Ammon's horn (tissue), 1 donor: Measurements from ENCODE around the gene TPO.
"Not testable (repeated sequence)": the region's sequence is repeated elsewhere in the genome, so short reads cannot be mapped to it uniquely, and the experiment has no call there.

Experiments used
- DNase-seq: peaks from one replicate; pipeline ENCODE4 v3.0.0-alpha.2; 2016; ENCODE audit warnings: low spot score

Gene TPO

GRCh38 chr2:1502891-1503304 lies 89.6 kb downstream of the TPO start:
- no peak for DNase-seq

DNA sequence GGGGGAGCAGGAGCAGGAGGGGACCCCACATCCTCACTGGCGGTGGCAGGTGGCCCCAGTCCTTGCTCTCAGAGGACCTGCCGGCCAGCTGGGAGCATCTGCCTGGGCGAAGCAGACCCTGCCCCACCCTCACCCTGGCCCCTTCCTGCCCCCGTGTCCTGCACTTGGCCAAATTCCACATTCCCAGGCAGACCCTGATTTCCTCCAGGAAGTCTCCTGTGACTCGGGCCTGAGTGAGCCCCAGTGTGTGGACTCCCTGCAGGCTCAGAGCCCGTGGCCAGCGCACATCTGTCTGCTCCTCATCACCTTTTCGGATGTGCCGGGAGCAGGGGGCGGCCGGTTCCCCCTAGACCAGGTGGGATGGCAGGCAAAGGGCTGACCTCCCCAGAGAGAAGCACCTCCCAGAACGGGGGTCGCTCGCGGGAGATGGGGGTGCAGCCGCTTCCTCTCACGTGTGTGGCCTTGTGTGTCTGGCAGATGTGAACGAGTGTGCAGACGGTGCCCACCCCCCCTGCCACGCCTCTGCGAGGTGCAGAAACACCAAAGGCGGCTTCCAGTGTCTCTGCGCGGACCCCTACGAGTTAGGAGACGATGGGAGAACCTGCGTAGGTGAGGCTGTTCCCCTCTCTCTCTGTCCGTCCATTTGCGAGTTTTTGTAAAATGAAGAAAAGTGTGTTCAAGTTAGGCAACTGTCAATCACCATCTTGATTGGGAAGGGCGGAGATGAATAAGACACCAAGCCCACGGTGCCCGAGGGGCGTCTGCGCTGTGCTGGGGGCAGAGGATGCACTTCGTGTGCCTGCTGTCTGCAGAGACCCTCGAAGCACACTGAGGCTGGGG lies 90.4 kb downstream of the TPO start:
- no peak for DNase-seq

- DNase-seq = no peak
Observed at GRCh38 chr2:1504311-1504750, 91.1 kb downstream of the TPO start.

- DNase-seq = no peak
Observed at GRCh38 chr2:1505031-1505441, 91.8 kb downstream of the TPO start.

DNA sequence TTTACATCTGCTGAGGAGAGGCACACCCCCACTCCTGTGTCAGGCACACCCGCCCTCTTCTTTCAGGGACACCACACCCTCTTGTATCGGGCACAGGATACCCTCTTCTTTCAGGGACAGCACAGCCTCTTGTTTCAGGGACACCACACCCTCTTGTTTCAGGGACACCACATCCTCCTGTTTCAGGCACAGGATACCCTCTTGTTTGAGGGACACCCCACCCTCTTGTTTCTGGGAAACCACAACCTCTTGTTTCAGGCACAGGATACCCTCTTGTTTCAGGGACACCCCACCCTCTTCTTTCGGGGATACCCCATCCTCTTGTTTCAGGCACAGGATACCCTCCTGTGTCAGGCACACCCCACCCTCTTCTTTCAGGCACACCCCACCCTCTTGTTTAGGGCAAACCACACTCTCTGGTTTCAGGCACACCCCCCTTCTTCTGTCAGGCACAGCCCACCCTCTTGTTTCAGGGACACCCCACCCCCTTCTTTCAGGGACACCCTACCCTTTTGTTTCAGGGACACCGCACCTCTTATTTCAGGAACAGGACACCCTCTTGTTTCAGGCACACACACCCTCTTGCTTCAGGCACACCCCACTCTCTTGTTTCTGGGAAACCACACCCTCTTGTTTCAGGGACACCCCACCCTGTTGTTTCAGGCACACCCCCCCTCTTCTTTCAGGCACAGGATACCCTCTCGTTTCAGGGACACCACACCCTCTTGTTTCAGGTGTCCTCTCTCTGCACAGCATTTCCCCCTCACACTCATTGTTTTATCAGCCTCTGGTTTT lies 96.2 kb downstream of the TPO start:
- DNase-seq = no peak

- no peak for DNase-seq
Observed at GRCh38 chr2:1510176-1510575, 96.9 kb downstream of the TPO start.

DNA sequence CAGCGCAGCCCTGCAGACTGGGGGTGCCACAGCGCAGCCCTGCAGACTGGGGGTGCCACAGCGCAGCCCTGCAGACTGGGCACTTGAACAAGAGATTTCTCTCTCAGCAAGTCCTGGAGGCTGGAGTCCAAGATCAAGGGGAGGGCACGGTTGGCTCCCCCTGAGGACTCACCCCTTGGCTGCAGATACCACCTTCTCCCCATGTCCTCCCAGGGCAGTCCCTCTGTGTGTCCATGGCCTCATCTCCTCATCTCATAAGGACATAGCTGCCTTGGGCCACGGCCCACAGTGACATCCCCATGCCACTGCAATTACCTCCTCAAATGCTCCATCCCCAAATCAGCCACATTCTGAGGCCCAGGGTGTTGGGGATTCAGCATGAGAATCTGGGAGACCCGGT lies 98.2 kb downstream of the TPO start:
- no peak for DNase-seq

DNA sequence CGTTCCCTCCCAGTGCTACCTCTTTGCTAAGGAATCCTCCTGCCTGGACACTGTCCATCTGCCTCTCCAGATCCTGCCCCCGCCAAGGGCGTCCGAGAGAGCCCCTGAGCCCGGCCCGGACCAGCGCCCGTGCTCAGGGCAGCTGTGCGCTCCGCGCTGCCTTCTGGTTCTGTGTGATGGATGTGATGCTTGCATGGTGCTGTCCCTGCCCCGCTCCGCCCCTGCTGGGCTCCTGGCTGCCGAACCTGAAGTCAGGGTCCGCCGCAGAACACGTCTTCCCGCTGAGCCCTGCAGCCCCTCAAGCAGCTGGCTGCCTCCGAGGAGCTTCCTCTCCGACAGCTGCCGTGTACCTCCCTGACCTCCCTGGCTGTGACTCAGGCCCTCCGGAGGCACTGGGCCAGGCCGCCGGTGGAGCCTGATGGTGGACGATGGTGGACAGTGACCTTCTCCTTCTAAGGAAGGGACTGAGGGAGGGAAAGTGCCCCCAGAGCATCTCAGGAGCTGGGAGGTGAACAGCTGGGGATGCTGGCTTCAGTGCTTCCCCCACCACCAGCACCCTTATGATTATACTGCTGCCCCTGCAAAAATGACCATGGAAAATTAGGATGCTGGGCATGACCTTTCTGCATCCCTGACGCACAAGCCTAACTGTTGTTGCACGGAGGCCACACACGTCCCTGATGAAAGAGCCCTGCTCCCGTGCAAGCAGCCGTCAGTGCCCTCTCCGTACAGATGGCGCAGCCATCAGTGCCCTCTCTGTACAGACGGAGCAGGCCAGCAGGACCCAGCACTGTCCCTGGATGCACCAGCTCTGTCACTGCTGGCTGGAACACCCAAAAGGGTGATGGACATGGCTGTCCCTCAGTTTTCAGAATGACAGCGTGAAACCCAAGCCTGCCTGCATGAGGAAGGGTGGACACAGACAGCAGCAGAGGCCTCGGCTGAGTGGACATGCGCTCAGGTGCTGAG lies 99.3 kb downstream of the TPO start:
- no peak for DNase-seq

GRCh38 chr2:1514391-1515072 lies 101.3 kb downstream of the TPO start:
- DNase-seq = no peak

GRCh38 chr2:1515073-1515430 lies 101.8 kb downstream of the TPO start:
- no peak for DNase-seq

GRCh38 chr2:1515986-1516797 lies 102.9 kb downstream of the TPO start:
- no peak for DNase-seq

GRCh38 chr2:1516798-1517060 lies 103.5 kb downstream of the TPO start:
- DNase-seq = no peak

GRCh38 chr2:1517291-1517690 lies 104.0 kb downstream of the TPO start:
- not testable (repeated sequence) for DNase-seq

- no peak for DNase-seq
Observed at GRCh38 chr2:1517786-1518185, 104.5 kb downstream of the TPO start.

DNA sequence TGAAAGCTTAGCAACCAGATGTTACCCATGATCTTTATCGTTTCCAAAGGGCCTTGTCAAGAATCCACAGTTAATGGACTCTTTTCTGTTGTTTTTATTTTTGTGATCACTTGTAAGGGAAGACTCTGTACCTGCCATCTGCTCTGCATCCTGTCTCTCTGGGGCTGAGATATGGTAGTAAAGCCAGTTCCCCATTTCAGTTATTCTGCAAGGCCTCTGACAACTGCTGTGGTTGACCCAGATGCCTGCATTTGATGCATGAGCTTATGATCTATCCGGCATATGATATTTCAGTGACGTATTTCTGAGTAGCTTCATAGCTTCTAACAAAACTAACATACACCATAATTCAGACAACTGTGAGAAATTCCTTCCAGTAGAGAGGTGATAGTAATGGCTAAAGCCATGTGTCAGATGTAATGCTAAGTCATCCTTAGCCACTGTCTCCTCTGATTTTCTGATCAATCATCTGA lies 105.1 kb downstream of the TPO start:
- no peak for DNase-seq

DNA sequence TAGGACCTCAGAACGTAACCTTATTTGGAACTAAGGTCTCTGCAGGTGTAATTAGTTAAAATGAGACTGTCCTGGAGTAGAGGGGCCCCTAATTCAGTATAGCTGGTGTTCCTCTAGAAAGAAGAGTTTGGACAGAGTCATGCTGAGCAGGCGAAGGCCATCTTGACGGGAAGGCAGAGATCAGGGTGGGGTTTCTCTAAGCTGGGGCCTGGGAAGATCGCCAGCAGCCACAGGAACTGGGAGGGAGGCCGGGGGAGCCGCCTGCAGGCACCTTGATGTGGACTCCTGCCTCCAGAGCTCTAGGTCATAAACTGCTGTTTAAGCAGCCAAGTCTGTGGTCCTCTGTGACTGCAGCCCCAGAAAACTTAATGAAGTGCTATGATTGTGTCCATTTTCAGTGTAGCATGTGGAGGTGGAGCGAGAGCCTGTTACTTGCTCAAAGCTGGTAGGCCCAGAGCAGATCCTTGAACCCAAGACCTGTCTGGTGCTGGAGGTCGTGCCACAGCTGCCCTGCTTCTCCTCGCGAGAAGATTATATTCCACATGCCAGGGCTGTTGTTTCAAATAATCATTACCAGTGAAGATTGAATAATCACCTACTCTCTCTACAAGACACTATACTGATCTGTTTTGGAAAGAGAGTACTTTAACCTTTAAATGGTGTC lies 105.7 kb downstream of the TPO start:
- no peak for DNase-seq

DNA sequence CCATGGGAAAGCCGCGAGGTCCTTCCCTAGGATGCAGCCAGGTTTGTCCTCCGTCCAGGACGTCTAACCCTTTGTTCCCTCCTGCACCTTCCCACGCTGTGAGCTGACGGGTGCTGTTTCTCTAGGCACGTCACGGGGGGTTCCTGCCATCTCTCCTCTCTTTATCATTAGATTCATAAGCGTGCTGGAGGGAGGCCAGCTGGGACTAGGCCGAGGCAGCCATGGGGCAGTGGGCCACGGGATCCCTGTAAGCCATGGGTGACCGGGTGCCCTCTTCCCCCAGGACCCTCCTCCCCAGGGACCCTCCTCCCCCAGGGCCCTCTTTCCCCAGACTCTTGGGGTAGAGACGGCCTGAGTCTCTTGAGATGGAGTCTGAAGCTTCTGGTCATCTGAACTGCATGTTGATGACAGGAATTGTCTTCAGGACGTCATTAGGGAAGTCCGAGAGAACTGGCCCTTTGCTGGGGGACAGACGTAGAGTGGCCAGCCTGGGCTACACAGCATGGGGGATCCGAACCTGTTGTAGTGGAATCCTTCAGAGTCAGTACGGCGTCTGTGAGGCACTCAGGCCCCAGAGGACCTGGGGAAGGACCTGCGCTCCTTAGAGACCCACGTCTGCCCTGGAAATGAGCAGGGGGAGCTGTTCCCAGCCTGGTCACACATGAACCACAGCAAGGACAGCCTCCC lies 108.1 kb downstream of the TPO start:
- DNase-seq = no peak

GRCh38 chr2:1521878-1522830 lies 108.9 kb downstream of the TPO start:
- DNase-seq = no peak
